Hepatocyte (in vitro differentiated cells): ENCODE data around the gene KIF17.

ENCODE experiments used
- CTCF ChIP-seq: fragments of 200-600 bp; sonication (generic); IDR thresholded peaks from 2 replicates; pipeline ENCODE4 v1.5.1; 2016; ENCODE audit warnings: antibody characterized with exemption, mild to moderate bottlenecking; ENCODE audit not compliant: poor library complexity
- EZH2 ChIP-seq: fragments of 200-600 bp; sonication (generic); IDR thresholded peaks from 2 replicates; pipeline ENCODE4 v1.6.1; 2016; ENCODE audit warnings: antibody characterized with exemption, mild to moderate bottlenecking, borderline replicate concordance

- TF ChIP-seq CTCF = no peak
- TF ChIP-seq EZH2 = no peak
Observed at GRCh38 chr1:20706841-20707240, 11.0 kb downstream of the KIF17 start.
